Activated CD8-positive, alpha-beta T cell treated with anti-CD3 and anti-CD28 coated beads for 36 hours (primary cell): ENCODE results near the gene GRPEL1. TPM values are rescaled to one million over a fixed set of nuclear protein-coding genes. Genes with fewer than 3 reads are reported as not detected.

Source experiments
- ATAC-seq: fragments of 200-7000 bp; cut with Tn5 transposase; one replicate; pipeline ENCODE4 v1.10.0; 2021; ENCODE audit warnings: mild to moderate bottlenecking, moderate library complexity
- CTCF ChIA-PET: fragments of 350-600 bp; sonication (Branson Sonifier 250); formaldehyde crosslinking; loops from one replicate; lab custom pipeline; 2021; ENCODE audit warnings: antibody characterized with exemption; lab: Charles Lee
- POLR2A ChIA-PET: fragments of 350-600 bp; sonication (Branson Sonifier 250); formaldehyde crosslinking; loops from one replicate; lab custom pipeline; 2021; ENCODE audit warnings: antibody characterized with exemption; lab: Charles Lee
- DNase-seq: peaks from one replicate; pipeline ENCODE4 v3.0.0-alpha.2; 2020
- H3K27ac Mint-ChIP-seq: one replicate; pipeline ENCODE4 v1.8.0; 2021; ENCODE audit warnings: mild to moderate bottlenecking, mixed read lengths
- H3K27me3 Mint-ChIP-seq: one replicate; pipeline ENCODE4 v1.8.0; 2021; ENCODE audit warnings: mixed read lengths
- H3K36me3 Mint-ChIP-seq: one replicate; pipeline ENCODE4 v1.8.0; 2021; ENCODE audit warnings: low read depth, mixed read lengths
- H3K4me1 Mint-ChIP-seq: one replicate; pipeline ENCODE4 v1.8.0; 2021; ENCODE audit warnings: low read depth, mixed read lengths
- H3K4me3 Mint-ChIP-seq: one replicate; pipeline ENCODE4 v1.8.0; 2021; ENCODE audit warnings: mild to moderate bottlenecking, moderate library complexity, mixed read lengths
- H3K9me3 Mint-ChIP-seq: one replicate; pipeline ENCODE4 v1.8.0; 2021; ENCODE audit warnings: mixed read lengths
- intact Hi-C: fragments of 100-400 bp; cut with micrococcal nuclease; formaldehyde crosslinking; loops from one replicate; pipeline ENCODE4 v1.10.0; 2022
- total RNA-seq, 2 experiments: library from RNA; stranded (reverse); gene quantifications; one replicate each; pipeline ENCODE4 v1.2.3, GENCODE V29; 2021
- TF ChIP-seq, protein P1 (sequence below): fragments of 200-600 bp; IDR thresholded peaks from one replicate; pipeline ENCODE4 v1.8.0; 2022; ENCODE audit warnings: antibody characterized with exemption, mild to moderate bottlenecking

Gene GRPEL1
- total RNA-seq, 2 experiments from 2014 or later: 82.4 to 84.5 TPM

DNA sequence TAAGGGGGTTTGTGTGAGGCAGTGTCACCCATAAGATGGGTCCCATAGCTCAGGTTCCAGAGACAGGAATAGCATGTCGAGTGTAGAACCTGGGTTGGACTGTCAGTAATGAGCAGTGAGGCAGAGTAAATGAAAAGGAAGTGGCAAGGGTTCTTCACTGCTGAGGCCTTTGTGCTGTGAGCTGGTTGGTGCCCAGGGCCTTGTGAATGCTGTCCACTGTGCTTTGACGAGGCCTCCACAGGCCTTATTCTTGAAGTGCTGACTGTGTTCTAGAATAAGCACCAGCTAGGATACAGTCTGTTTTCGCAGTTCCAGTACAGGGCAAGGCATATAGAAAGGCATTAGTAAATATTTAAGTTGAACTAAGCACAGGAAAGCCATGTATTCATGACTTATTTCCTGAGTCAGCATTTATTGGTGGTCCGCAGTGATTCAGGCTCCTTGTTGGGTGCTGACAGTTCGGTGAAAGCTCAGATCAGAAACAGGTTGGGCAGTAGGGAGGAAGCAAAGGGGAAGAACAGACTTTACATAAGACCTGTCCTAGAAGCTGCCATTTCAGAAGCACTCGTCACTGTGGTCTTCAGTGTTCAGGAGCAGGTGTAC, 50.3 kb downstream of the GRPEL1 start:
- TF ChIP-seq, protein P1, sequence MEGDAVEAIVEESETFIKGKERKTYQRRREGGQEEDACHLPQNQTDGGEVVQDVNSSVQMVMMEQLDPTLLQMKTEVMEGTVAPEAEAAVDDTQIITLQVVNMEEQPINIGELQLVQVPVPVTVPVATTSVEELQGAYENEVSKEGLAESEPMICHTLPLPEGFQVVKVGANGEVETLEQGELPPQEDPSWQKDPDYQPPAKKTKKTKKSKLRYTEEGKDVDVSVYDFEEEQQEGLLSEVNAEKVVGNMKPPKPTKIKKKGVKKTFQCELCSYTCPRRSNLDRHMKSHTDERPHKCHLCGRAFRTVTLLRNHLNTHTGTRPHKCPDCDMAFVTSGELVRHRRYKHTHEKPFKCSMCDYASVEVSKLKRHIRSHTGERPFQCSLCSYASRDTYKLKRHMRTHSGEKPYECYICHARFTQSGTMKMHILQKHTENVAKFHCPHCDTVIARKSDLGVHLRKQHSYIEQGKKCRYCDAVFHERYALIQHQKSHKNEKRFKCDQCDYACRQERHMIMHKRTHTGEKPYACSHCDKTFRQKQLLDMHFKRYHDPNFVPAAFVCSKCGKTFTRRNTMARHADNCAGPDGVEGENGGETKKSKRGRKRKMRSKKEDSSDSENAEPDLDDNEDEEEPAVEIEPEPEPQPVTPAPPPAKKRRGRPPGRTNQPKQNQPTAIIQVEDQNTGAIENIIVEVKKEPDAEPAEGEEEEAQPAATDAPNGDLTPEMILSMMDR: no peak
- ChIA-PET POLR2A (interaction anchor here (1.1 kb wide), 2 partner anchors 31 to 50 kb away, joined by 3 read pairs; partner anchors contain the start of gene GRPEL1), CTCF (interaction anchor here (1.2 kb wide), 1 partner anchor 25 kb away, joined by 3 read pairs; a partner anchor contains a TSS)
- no peak for DNase-seq
- H3K4me1 Mint-ChIP-seq: peaks cover 2% of the 10 kb centered on the region
- no peak overlapping the region for H3K27ac Mint-ChIP-seq
- H3K9me3 Mint-ChIP-seq: no peaks in the 10 kb centered on the region
- intact Hi-C loops: no loop called here
- H3K36me3 Mint-ChIP-seq: peaks cover 30% of the 10 kb centered on the region
- H3K4me3 Mint-ChIP-seq: no peak overlapping the region
- no peaks in the 10 kb centered on the region for H3K27me3 Mint-ChIP-seq
- no peak for ATAC-seq

DNA sequence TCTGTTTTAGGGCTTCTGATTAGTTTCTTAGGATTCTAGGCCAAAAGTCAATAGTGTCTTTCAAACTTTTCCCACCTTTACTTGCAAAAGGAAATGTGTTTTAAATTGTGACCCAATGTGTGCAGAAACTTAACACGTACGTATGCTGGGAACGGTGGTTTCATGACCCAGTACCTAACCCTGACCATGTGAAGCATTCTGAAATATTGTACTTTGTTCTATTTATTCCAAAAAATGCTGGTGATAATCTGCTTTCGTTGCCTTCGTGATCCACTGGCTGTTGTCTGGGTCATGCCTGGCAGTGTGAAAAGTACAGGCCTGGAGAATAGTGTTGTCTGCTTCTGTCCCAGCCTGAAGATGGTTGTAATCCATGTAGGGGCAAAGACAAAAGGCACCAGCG, 51.4 kb downstream of the GRPEL1 start:
- ChIA-PET CTCF (interaction anchor here (0.6 to 1.0 kb wide), 2 partner anchors 12 to 27 kb away, joined by 3 read pairs; partner anchors contain the start of gene TADA2B), POLR2A (interaction anchor here (0.9 to 1.1 kb wide), 2 partner anchors 10 to 51 kb away, joined by 3 to 4 read pairs; partner anchors contain the start of gene GRPEL1)
- H3K4me1 Mint-ChIP-seq: peaks cover 2% of the 10 kb centered on the region
- no peak for DNase-seq
- no peak overlapping the region for H3K4me3 Mint-ChIP-seq
- H3K9me3 Mint-ChIP-seq: no peaks in the 10 kb centered on the region
- H3K27me3 Mint-ChIP-seq: no peaks in the 10 kb centered on the region
- peaks cover 26% of the 10 kb centered on the region for H3K36me3 Mint-ChIP-seq
- intact Hi-C loops: no loop called here
- no peak overlapping the region for H3K27ac Mint-ChIP-seq
- TF ChIP-seq, protein P1: no peak
- no peak for ATAC-seq

DNA sequence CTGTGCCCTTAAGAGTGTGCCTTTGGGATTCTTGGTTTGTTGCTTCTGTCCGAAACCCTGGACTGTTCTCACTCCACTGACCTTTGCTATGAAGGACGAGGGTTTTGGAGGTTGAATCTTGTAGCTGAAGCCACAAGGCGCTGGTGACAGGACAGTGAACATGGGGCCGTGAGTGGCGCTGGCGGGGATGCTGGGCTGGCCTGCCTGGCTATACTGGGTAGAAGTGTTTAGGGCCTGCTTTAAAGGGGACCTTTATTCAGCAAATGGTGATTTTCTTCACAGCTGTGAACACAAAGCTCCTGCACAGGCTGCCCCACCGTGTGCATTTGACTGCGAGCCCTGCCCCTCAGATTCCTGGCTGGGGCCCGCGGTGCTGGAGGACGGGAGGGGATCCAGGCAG, 51.8 kb downstream of the GRPEL1 start:
- POLR2A ChIA-PET: interaction anchor here (0.9 to 1.1 kb wide), 2 partner anchors 10 to 52 kb away, joined by 3 to 4 read pairs; partner anchors contain the start of gene GRPEL1
- no peaks in the 10 kb centered on the region for H3K27me3 Mint-ChIP-seq
- peaks cover 2% of the 10 kb centered on the region for H3K4me1 Mint-ChIP-seq
- ATAC-seq: no peak
- intact Hi-C loops: no loop called here
- no peak for DNase-seq
- no peak overlapping the region for H3K4me3 Mint-ChIP-seq
- CTCF ChIA-PET: interaction anchor here (0.6 to 1.0 kb wide), 2 partner anchors 12 to 28 kb away, joined by 3 read pairs; partner anchors contain the start of gene TADA2B
- H3K27ac Mint-ChIP-seq: no peak overlapping the region
- TF ChIP-seq, protein P1: no peak
- peaks cover 27% of the 10 kb centered on the region for H3K36me3 Mint-ChIP-seq
- no peaks in the 10 kb centered on the region for H3K9me3 Mint-ChIP-seq

GRCh38 chr4:7015383-7016035, 52.4 kb downstream of the GRPEL1 start:
- DNase-seq: no peak
- Mint-ChIP-seq H3K4me3 (no peak overlapping the region), H3K27ac (peak overlapping the region; percentile 12), H3K36me3 (peaks cover 27% of the 10 kb centered on the region), H3K4me1 (peaks cover 2% of the 10 kb centered on the region), H3K27me3 (no peaks in the 10 kb centered on the region), H3K9me3 (no peaks in the 10 kb centered on the region)
- intact Hi-C loops: no loop called here
- no peak for ATAC-seq
- TF ChIP-seq, protein P1: no peak
- POLR2A ChIA-PET: interaction anchor here (0.9 kb wide), 1 partner anchor 9 kb away, joined by 4 read pairs; no protein-coding TSS in a partner anchor
- CTCF ChIA-PET: interaction anchor here (0.6 to 1.0 kb wide), 2 partner anchors 13 to 28 kb away, joined by 3 read pairs; partner anchors contain the start of gene TADA2B

- Mint-ChIP-seq H3K36me3 (peaks cover 33% of the 10 kb centered on the region), H3K9me3 (no peaks in the 10 kb centered on the region), H3K4me3 (no peak overlapping the region), H3K27me3 (no peaks in the 10 kb centered on the region), H3K27ac (peak overlapping the region; percentile 12), H3K4me1 (peaks cover 2% of the 10 kb centered on the region)
- POLR2A ChIA-PET: interaction anchor here (1.2 kb wide), 1 partner anchor 105 kb away, joined by 5 read pairs; the partner anchor contains the start of gene TBC1D14
- no peak for DNase-seq
- TF ChIP-seq, protein P1: no peak
- no peak for ATAC-seq
- intact Hi-C loops: no loop called here
- CTCF ChIA-PET: no interaction called here
These were observed 53.0 kb downstream of the GRPEL1 start for GRCh38 chr4:7014815-7015214.
